ENCODE data around the gene HIF1A.
"Not testable (repeated sequence)": the region's sequence is repeated elsewhere in the genome, so short reads cannot be mapped to it uniquely, and the experiment has no call there.

HIF1A gene

GRCh38 chr14:61749867-61750266, 54.6 kb downstream of the HIF1A start:
- no peak for DNase-seq

DNA sequence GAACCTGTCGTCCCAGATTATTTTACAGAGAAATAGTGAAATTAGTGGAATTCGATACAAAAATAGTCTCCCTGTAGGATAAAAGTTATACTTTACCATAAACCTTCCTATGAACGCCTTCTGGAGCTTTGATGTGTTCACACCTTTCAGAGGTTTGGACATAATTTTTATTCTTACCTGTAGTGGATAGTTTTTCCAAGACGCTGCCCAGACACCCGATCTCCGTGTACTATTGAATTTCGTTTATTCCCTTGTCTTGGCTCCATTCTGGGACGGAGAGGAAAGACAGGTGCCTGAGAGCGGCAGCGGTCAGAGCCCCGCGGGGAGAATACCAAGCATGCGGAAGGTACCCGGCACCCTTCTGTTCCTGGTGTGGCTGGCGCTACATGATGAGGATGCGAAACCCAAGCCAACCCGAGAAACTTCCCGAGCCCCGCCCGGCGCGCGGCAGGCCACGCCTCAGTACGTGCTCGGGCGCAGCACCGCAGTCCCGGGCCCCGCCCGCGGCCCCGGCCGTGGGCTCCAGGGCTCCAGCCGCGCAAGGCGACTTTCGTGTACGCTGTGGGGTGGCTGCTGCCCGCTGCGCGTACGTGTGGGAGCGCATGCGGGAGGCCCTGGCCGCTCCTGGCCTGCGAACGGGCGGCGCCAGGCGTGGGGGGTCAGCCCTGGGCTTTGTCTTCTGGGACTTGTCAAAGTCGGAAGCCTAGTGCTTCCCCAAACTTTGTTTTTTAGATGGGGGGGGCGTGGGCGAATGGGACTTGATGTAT, 55.6 kb downstream of the HIF1A start:
- peak; percentile 81 for DNase-seq

DNA sequence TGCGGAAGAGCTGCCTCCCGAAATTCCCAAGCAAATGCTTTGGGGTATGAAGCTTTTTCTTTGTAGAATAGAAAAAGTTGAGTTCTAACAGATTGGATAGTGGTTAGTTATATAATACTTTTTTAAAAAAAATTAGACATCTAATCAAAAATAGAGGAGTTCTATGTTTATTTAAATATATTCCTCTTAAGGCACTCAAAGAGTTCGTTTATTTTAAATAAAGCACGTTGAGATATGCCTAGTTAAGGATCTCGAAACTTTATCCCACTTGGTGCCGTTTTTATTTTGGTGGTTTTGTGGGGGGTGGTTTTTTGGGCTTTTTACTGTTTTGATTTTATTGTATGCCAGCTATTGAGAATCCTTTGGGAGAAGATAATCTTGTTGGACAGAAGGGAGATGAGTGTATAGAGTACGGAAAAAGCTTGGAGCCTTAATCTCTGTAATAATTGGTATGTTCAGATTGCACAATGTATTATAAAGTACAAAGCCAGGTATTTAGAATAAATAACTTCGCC, 56.2 kb downstream of the HIF1A start:
- DNase-seq = no peak

GRCh38 chr14:61752626-61753025, 57.3 kb downstream of the HIF1A start:
- no peak for DNase-seq

DNA sequence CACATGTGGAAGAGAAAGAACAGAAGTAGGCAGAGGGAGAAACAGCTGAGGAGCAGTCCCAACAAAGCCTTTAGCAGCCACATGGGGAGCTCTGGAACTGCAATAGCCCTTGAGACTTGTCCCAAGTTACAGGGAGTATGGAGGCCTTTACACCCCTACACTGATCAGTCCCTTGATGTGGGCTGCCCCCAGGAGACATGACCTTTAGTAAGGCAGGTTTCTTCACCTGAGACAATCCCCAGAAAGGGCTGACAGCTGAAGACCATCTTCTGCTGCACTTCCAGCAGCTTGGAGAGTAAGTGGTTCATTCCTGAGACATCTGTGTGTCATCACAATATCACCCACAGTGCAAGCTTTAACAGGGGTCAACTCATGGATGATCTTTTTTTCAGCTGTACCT, 58.3 kb downstream of the HIF1A start:
- no peak for DNase-seq

GRCh38 chr14:61754627-61755381, 59.5 kb downstream of the HIF1A start:
- no peak for DNase-seq

GRCh38 chr14:61755382-61755742, 60.0 kb downstream of the HIF1A start:
- DNase-seq = not testable (repeated sequence)

- DNase-seq = no peak
These were observed 60.8 kb downstream of the HIF1A start for GRCh38 chr14:61756135-61756534.

DNA sequence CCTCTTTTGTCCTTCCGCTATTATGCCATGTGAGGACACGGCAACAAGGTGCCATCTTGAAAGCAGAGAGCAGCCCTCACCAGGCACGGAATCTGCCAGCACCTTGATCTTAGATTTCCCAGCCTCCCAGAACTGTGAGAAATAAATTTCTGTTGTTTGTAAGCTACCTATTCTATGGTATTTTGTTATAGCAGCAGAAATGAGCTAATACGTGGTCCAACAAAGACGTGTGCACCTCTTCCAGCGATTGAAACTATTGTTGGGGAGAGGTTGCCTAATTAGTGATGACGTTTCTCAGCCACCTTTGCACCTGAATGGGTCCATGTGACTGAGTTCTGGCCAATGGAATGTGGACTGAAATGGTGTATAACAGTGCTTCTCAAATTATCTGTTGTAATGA, 64.6 kb downstream of the HIF1A start:
- DNase-seq = no peak

DNA sequence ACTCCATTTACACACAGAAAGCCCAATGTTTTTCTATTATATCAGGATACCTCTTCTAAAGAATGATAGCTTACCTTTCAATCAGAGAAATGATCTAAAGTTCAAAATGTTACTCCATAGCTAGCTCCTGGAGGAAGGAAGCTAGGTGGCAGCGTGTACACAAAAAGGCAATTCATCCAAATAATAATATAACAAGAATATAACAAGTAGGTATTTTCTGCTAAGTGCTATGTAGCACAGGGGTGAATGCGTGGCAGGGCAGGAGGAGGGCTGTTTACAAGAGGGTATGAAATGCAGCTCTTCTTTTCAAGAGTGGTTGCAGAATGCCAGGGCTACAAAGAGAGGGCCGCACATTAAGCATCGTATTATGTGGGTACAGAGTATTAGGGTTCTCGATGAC, 66.2 kb downstream of the HIF1A start:
- no peak for DNase-seq

DNA sequence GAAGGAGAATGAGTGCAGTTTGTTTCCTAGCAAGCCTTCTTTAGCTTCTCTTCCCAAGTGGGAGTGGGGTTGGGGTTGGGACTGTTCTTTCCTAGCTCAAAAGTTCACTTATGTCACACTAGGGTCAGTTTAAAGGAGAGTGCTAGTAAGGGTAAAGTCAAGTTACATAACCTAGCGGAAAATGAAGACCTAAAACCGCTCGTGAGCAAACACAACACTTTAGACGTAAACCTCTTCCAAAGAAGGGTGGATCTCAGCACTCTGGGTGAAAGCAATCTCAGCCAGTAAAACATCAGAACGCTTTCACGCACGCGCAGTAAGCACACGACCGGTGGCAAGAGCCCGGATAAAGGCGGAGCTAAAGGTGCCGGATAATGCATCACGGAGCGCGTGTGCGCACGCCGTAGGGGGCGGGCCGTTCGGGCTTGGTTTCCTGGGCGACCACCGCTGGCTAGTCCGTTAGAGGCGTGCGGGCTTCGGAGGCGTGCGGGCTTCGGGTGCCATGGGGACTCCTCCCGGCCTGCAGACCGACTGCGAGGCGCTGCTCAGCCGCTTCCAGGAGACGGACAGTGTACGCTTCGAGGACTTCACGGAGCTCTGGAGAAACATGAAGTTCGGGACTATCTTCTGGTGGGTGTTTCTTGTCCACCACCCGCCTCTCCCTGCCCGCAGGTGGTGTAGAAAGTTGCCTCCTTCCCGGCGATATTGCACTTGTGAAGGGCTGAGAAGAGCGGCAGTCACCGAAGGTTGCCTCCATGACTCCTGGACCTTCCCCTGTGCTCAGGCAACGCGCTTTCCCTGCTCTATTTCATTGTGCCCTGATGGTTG, 66.9 kb downstream of the HIF1A start, which contains the start of gene SNAPC1:
Gene SNAPC1 (plus strand): TSS at position 462 of the 828 bp plus-strand sequence. CDS start 41 bp downstream, at position 503.
- DNase-seq = peak; percentile 98

DNA sequence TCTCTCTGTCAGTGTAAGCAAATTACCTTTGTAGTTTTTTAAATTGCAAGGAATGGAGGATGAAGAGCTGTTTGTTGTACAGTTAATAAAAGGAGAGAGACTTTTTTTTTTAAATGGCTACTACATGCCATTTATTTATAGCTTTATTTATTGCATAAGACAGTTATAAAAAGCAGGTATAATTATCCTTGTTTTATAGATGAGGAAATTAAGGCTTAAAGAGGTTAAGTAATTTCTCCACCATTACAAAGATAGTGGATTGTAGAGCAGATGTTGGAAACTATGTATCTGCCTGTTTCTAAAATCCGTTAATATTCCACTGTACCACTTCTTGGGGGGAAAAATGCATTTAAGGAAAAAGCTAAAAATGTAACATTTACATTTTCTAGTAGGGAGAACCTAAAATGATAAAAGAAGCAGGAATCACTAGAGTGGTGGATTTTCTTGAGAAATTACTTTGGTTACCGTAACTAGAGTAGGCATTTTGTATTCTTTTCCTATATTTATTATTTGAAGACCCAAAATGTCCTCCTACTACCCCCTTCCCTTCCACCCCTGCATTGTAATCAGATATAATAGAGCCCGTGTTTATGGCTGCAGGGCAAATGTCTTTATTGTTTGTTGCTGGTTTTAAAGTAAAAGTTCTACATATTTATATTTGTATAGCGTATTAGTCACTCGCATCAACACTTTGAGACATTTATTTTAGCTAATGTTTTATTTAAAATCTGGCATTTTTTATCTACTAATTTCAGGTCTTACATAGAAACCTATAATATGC, 69.2 kb downstream of the HIF1A start:
- no peak for DNase-seq

- no peak for DNase-seq
These were observed 70.1 kb downstream of the HIF1A start for GRCh38 chr14:61765225-61765943.

DNA sequence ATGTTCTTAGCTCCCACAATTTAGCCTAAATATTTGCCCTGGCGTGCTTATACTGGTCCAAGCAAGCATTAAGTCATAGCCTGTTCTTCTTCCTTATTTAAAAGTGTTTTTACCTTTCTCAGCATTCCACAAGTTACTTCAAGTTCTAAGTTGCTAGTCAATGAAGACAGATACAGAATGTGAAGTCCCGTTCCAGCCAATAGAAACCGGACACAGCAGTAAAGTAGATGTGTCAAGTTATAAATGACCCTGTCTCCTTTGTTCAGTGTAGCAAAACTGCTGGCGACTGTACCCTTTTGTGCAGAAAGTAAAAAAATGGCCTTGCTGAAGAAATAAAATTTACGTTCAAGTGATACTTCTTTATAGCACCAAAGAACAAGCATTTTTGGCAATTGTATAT, 70.8 kb downstream of the HIF1A start:
- DNase-seq = no peak

DNA sequence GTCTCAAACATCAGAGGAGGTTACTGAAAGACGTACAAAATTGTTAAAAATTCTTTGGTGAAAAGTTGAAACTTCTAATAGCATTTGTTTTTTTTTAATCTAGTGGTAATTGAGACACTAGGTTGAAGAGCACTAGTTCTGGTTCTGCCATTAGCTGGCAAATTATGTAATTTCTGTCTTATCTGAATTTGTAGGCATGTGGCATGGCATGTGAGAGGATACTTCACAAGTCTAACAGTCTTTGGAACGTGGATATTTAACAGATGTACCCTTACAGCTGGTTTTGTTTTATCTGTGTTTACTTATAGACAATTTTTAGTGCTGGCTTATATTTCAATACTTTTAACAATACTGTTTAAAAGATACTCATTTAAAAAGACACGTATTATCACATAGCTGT, 72.9 kb downstream of the HIF1A start:
- DNase-seq = no peak

- no peak for DNase-seq
These were observed 74.6 kb downstream of the HIF1A start for GRCh38 chr14:61769893-61770292.

GRCh38 chr14:61774861-61775260, 79.5 kb downstream of the HIF1A start:
- no peak for DNase-seq

DNA sequence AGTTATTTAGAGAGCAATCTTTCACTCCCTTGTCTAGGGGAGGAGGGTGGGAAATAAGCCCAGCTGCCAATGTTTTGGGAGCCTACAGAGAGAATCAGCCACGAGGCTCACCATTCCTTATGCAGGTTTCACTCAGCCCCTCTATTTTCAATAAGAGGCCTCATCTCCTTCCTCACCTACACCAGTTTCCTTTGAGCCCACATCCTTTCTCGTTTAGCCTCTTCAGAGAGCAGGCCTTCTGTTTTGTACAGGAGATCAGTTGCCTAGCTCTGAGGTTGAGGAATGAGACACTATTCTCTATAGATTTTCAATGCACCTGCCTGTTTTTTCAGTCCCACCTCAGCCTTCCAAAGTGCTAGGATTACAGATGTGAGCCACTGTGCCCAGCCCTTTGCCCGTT, 84.8 kb downstream of the HIF1A start:
- peak; percentile 26 for DNase-seq

GRCh38 chr14:61797309-61797708, 102.0 kb downstream of the HIF1A start:
- DNase-seq = no peak
